MG63 (cell line): ENCODE data around the gene OR14J1. TPM values are rescaled to one million over a fixed set of nuclear protein-coding genes. Genes with fewer than 3 reads are reported as not detected.
"Not testable (repeated sequence)": the region's sequence is repeated elsewhere in the genome, so short reads cannot be mapped to it uniquely, and the experiment has no call there.

Experiments
- DNase-seq: peaks from one replicate; pipeline ENCODE4 v3.0.0-alpha.2; 2020
- H3K27me3 ChIP-seq: fragments of 250-450 bp; sonication (Bioruptor Pico); 2 replicates; pipeline ENCODE4 v1.5.1; 2020; ENCODE audit warnings: mild to moderate bottlenecking, moderate library complexity
- H3K36me3 ChIP-seq: fragments of 250-450 bp; sonication (Bioruptor Pico); 2 replicates; pipeline ENCODE4 v1.5.1; 2020; ENCODE audit warnings: mild to moderate bottlenecking, moderate library complexity
- H3K4me3 ChIP-seq: fragments of 250-450 bp; sonication (Bioruptor Pico); 2 replicates; pipeline ENCODE4 v1.5.1; 2020; ENCODE audit warnings: mild to moderate bottlenecking, moderate library complexity
- H3K9me3 ChIP-seq: fragments of 250-450 bp; sonication (Bioruptor Pico); 2 replicates; pipeline ENCODE4 v1.5.1; 2020; ENCODE audit warnings: mild to moderate bottlenecking, moderate library complexity
- total RNA-seq: library from RNA; depleted of rRNA; stranded (reverse); fragments of >200 nt; shearing (Covaris generic); gene quantifications from 2 replicates; pipeline ENCODE4 v1.2.3, GENCODE V29; 2014; ENCODE audit warnings: low replicate concordance; rRNA removed

Gene OR14J1, protein sequence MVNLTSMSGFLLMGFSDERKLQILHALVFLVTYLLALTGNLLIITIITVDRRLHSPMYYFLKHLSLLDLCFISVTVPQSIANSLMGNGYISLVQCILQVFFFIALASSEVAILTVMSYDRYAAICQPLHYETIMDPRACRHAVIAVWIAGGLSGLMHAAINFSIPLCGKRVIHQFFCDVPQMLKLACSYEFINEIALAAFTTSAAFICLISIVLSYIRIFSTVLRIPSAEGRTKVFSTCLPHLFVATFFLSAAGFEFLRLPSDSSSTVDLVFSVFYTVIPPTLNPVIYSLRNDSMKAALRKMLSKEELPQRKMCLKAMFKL
- total RNA-seq = not detected in 2 replicates

DNA sequence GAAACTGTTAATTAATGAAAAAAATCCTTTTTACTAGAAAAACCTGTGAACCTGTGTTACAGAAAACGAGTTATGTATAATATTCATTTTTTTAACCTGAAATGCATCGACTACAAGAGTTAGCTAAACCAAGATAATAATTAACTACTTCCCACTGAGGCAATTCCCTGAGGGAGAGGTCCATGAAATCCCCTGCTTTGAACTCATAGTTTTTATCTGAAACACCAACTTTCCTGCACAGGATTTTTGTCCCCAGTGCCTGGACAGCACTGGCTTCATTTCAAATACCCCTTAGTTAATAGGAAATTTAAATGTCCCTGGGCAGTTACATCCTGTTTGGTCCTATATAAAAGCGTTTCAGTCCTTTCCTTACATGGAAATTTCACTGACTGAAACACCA is at the start of gene OR14J1:
Gene OR14J1, plus strand, starts transcription at position 386 of the 400 bp plus-strand sequence. CDS start 4,989 bp downstream, outside the sequence.
- H3K27me3 ChIP-seq = no peaks in the 10 kb centered on the region
- no peak for DNase-seq
- no peak within 1 kb of the TSS for H3K4me3 ChIP-seq
- no peaks in the 10 kb centered on the region for H3K9me3 ChIP-seq
- H3K36me3 ChIP-seq = no peaks in the 10 kb centered on the region

DNA sequence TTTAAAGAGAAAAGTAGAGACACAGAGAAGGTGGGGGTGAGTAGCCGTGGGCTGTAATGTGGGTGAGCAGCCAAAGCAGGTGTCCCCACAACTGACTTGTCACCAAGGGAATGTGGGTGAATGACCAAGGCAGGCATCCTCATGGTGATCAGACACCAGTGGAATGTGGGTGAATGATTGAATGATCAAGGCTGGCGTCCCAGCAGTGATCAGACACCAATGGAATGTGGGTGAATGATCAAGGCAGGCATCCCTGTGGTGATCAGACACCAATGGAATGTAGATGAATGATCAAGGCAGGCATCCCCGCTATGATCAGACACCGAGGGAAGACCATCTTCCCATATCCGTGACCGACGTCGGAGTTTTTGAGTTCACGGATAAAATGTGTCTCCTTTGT is 49.8 kb upstream of the OR14J1 start:
- no peaks in the 10 kb centered on the region for H3K27me3 ChIP-seq
- no peaks in the 10 kb centered on the region for H3K9me3 ChIP-seq
- no peak overlapping the region for H3K4me3 ChIP-seq
- DNase-seq = no peak
- H3K36me3 ChIP-seq = no peaks in the 10 kb centered on the region

DNA sequence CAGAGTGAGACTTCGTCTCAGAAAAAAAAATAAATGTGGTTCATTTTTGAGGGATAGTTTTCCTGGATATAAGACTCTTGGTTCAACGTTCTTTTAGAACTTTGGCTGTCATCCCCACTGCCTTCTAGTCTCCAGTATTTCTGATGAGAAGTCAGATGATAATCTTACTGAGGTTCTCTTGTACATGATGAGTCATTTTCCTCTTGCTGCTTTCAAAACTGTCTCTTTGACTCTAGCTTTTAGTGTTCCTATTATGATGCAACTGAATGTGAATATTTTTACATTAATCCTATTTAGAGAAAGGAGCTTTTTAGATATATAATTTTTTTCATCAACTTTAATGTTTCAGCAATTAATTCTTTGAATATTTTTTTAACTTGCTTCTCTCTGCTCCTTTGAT is 46.0 kb upstream of the OR14J1 start:
- Histone ChIP-seq H3K9me3 (no peaks in the 10 kb centered on the region), H3K4me3 (no peak overlapping the region), H3K36me3 (no peaks in the 10 kb centered on the region), H3K27me3 (no peaks in the 10 kb centered on the region)
- DNase-seq = no peak

DNA sequence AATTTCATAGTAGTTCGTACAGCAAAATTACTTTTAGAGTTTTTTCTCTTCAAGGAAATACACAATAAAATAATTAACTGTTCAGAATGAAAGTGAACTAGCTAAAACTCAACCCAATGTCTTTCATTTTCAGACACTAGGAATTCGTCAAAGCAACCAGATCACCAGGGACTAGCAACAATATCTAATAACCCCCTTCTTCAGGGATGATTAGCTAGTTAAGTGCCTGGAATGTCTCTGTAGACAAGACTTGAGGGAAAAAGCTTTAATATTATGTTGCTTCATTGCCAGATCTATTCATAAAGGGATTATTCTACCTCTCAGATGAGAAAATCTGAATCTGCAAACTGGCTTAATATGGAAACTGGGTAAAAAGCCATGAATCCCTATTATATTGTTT is 41.8 kb upstream of the OR14J1 start:
- no peaks in the 10 kb centered on the region for H3K9me3 ChIP-seq
- H3K36me3 ChIP-seq = no peaks in the 10 kb centered on the region
- H3K27me3 ChIP-seq = no peaks in the 10 kb centered on the region
- DNase-seq = no peak
- H3K4me3 ChIP-seq = no peak overlapping the region

DNA sequence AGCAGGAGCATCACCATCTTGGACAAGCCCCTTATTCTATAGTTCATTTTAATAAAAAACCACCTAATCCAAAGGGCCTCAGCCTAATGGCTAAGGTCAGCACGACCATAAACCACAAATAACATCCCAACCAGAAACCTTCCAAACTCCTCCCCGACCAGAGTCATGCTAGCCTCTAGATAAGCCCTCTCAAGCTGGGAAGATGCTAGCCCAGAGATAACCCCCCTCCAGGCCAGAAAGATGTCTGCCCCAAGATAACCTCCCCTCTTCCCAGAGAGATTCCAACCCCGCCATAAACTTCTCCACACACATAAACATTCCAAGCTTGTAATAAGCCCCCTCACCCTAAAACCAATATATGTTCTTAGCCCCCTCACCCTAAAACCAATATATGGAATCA is 38.5 kb upstream of the OR14J1 start:
- Histone ChIP-seq H3K27me3 (no peaks in the 10 kb centered on the region), H3K36me3 (no peaks in the 10 kb centered on the region), H3K4me3 (no peak overlapping the region), H3K9me3 (no peaks in the 10 kb centered on the region)
- DNase-seq = no peak

DNA sequence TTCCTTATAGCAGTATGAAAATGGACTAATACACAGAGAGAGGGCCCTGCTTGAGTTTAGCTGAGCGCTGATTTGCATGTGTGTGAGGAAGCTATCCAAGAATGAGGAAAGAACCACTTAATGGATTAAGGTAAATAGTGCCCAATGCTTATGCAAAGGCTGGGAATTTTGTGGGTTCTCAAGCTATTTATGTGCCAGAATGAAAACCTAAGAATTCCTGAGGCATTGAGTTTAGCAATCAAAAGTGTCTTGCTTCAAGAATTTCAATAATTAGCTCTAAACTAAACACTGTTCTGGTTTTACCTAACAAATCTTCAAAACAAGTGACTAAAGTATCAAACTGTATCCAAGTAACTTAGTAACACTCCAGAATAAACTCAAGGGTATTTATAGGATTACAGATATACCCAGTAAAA is 7.0 kb upstream of the OR14J1 start:
- Histone ChIP-seq H3K27me3 (no peaks in the 10 kb centered on the region), H3K36me3 (no peaks in the 10 kb centered on the region)

DNA sequence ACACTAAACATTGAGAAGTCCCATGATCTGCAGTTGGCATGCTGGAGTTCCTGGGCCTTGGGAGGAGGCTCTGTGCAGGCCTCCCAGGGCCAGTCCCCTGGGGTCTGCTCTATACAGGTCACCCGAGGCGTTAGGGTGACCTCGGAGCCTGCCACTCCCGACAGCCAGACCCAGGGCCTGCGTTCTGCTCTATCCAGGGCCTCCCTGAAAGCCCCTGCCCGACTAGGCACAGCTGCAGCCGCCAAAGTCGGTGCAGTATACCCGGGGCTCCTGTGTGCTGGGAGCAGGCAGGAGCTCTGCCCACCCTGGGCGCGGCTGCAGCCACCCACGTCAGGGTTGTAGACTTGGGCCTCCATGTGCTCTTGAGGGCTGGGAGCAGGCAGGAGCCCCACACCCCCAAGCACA is 6.3 kb upstream of the OR14J1 start:
- Histone ChIP-seq H3K27me3 (no peaks in the 10 kb centered on the region), H3K4me3 (no peak overlapping the region), H3K9me3 (no peaks in the 10 kb centered on the region), H3K36me3 (no peaks in the 10 kb centered on the region)
- no peak for DNase-seq

More for the DNA sequence above, 7.0 kb upstream of the OR14J1 start:
- no peak for DNase-seq
- Histone ChIP-seq H3K9me3 (no peaks in the 10 kb centered on the region), H3K4me3 (no peak overlapping the region)

DNA sequence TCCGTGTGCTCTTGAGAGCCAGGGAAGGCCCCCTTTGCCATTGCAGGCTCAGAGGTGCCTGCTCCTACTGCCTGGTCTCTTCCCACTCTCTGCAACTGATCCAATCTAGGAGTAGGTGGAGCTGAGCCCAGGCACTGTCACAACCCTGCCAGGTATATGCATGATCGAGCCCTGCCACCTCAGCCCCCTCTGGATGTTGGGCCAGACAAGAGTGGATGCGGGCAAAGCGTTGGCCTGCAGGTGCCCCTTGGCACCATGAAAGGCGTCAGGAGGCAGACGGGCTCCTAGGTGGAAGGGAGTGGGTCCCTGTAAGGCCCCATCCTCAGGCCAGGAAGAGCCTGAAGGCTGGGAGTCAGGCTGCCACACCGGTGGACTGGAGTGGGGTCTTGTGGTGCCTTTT is 5.9 kb upstream of the OR14J1 start:
- H3K36me3 ChIP-seq = no peaks in the 10 kb centered on the region
- no peak for DNase-seq
- no peak overlapping the region for H3K4me3 ChIP-seq
- no peaks in the 10 kb centered on the region for H3K27me3 ChIP-seq
- no peaks in the 10 kb centered on the region for H3K9me3 ChIP-seq

DNA sequence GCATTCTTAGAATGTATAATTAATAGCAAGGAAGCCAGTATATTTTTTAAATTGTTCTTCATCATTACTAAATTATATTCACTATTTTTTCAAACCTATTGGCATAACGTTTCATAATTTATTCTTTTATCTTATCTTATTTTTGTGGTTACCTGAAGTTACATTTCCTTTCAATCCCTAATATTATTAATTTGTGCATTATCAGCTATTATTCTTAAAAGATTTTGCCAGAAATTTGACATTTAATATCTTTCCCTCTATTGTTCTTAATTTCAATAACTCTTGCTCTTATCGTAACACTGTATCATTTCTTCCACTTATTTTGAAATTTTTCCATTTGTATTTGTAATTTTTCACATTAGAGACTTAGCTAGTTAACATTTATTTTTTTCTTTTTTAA is 18.4 kb downstream of the OR14J1 start:
- H3K36me3 ChIP-seq = no peaks in the 10 kb centered on the region
- no peak overlapping the region for H3K4me3 ChIP-seq
- peaks cover 2% of the 10 kb centered on the region; the same call in 1 of the 2 replicates for H3K27me3 ChIP-seq
- H3K9me3 ChIP-seq = no peaks in the 10 kb centered on the region
- no peak for DNase-seq

DNA sequence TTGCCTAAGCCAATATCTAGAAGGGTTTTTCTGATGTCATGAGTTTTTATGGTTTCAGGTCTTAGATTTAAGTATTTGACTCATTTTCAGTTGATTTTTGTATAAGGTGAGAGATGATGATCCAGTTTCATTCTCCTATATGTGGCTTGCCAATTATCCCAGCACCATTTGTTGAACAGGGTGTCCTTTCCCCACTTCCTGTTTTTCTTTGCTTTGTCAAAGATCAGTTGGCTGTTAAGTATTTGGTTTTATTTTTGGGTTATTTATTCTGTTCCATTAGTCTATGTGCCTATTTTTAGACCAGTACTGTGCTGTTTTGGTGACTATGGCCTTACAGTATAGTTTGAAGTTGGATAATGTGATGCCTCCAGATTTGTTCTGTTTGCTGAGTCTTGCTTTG is 21.8 kb downstream of the OR14J1 start:
- not testable (repeated sequence) for H3K4me3 ChIP-seq, H3K36me3 ChIP-seq, H3K9me3 ChIP-seq, H3K27me3 ChIP-seq, DNase-seq

DNA sequence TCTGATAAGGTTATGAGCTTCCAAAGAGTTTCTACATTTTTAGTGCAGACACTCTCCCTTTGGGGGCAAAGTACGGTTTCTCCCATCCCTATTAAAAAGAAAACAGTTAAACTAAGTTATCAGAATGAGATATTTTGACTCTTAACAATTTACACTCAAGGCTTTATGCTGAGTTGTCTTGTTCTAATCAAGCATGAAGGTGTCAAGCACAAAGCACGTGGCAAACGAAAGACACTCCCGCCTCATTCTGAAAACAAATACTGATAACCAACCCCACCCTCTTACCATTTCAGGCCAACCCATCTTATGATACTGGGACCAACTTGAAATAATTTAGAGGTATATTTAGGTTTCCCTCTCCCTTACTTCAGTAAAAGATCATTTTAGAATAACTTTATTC is 24.3 kb downstream of the OR14J1 start:
- no peak for DNase-seq
- Histone ChIP-seq H3K9me3 (no peaks in the 10 kb centered on the region), H3K36me3 (no peaks in the 10 kb centered on the region), H3K4me3 (no peak overlapping the region), H3K27me3 (no peaks in the 10 kb centered on the region; the same call in 1 of the 2 replicates)

DNA sequence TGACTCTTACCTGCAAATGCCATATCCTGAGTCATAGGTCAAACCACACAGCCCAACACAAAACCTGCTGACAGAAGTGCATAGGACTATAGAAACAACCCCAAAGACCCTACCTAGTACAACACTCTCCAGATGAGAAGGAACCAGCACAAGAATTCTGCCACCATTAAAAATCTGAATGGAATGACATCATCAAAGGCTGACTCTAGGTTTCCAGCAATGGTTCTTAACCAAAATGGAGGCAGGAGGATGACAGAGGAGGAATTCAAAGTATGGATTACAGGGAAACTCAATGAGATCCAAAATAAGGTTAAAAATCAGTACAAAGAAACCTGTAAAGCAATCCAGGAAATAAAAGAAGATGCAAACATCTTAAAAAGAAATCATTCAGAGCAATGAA is 31.2 kb downstream of the OR14J1 start:
- no peaks in the 10 kb centered on the region for H3K36me3 ChIP-seq
- no peaks in the 10 kb centered on the region for H3K27me3 ChIP-seq
- DNase-seq = no peak
- no peak overlapping the region for H3K4me3 ChIP-seq
- no peaks in the 10 kb centered on the region for H3K9me3 ChIP-seq

DNA sequence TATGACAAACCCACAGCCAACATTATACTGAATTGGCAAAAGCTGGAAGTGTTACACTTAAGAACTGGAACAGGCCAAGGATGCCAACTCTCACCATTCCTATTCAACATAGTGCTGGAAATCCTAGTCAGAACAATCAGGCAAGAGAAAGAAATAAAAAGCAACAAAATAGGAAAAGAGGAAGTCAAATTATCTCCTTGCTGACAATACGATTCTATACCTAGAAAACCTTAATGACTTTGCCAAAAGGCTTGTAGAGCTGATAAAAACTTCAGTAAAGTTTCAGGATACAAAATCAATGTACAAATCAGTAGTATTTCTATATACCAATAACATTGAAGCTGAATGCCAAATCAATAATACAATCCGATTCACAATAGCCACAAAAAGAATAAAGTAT is 34.8 kb downstream of the OR14J1 start:
- no peak overlapping the region for H3K4me3 ChIP-seq
- no peaks in the 10 kb centered on the region for H3K9me3 ChIP-seq
- no peaks in the 10 kb centered on the region for H3K27me3 ChIP-seq
- DNase-seq = no peak
- H3K36me3 ChIP-seq = no peaks in the 10 kb centered on the region

DNA sequence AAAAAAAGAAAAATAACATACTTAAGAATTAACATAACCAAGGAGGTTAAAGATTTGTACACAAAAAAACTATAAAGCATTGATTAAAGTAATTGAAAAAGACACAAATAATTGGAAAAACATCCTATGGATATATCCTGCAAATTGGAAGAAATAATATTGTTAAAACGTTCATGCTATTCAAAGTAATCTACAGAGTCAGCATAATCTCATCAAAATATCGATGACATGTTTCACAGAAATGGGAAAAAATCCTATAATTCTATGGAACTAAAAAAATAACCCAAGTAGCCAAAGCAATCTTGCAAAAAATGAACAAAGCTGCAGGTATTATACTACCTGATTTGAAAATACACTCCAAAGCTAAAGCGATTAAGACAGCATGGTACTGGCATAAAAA is 43.9 kb downstream of the OR14J1 start:
- DNase-seq = no peak
- Histone ChIP-seq H3K4me3 (no peak overlapping the region), H3K27me3 (no peaks in the 10 kb centered on the region), H3K9me3 (no peaks in the 10 kb centered on the region), H3K36me3 (no peaks in the 10 kb centered on the region)

DNA sequence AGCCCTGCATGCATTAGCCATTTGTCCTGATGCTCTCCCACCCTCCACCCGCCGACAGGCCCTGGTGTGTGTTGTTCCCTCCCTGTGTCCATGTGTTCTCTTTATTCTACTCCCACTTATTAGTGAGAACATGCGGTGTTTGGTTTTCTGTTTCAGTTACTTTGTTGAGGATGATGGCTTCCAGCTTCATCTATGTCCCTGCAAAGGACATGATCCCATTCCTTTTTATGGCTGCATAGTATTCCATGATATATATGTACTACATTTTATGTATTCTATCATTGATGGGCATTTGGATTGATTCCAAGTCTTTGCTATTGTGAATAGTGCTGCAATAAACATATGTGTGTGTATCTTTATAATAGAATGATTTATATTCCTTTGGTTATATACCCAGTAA is 47.8 kb downstream of the OR14J1 start:
- not testable (repeated sequence) for DNase-seq, H3K4me3 ChIP-seq, H3K27me3 ChIP-seq, H3K36me3 ChIP-seq, H3K9me3 ChIP-seq

DNA sequence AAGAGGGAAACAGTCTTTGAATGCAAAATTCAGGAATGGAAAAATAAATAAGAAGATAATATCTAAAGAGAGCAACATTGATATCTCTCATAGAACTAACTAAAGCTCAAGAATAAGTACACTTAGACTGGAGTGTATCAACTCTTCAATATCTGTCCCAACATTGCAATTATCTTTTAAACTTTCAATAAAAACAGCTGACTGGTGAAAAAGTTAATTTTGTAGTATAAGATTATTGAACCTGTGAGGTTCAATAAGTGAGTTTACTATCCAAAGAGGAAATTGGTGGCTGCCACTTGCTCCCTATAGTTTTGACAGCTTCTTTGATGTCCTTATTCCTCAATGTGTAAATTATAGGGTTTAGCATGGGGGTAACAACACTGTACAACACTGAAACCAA is 53.5 kb downstream of the OR14J1 start:
- no peaks in the 10 kb centered on the region for H3K36me3 ChIP-seq
- no peak for DNase-seq
- H3K27me3 ChIP-seq = no peaks in the 10 kb centered on the region
- H3K9me3 ChIP-seq = no peaks in the 10 kb centered on the region
- no peak overlapping the region for H3K4me3 ChIP-seq

DNA sequence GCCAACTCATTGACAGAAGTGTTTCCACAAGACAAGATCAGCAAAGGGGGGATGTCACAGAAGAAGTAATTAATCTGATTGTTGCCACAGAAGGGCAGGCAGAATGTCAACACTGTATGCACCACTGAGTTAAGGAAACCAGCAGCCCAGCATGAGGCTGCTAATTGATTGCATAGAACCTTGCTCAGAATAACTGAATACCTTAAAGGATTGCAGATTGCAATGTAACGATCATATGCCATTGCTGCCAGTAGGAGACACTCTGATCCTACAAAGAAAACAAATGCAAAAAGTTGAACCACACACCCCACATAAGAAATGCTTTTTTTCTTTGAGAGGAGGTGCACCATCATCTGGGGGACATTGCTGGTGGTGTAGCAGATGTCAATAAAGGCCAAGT is 54.1 kb downstream of the OR14J1 start:
- H3K4me3 ChIP-seq = no peak overlapping the region
- H3K9me3 ChIP-seq = no peaks in the 10 kb centered on the region
- H3K36me3 ChIP-seq = no peaks in the 10 kb centered on the region
- no peak for DNase-seq
- H3K27me3 ChIP-seq = no peaks in the 10 kb centered on the region
